ENCODE results near the gene PCDHGA2.
"Not testable (repeated sequence)": the region's sequence is repeated elsewhere in the genome, so short reads cannot be mapped to it uniquely, and the experiment has no call there.

PCDHGA2 gene

GRCh38 chr5:141349917-141350619, 11.5 kb downstream of the PCDHGA2 start, which contains the start of gene PCDHGB1:
PCDHGB1 (plus strand) TSS chr5:141350099; CDS start chr5:141350261, 162 bp downstream.
- peak; percentile 15 for DNase-seq (ENCODE audit: low spot score)

- no peak for DNase-seq (ENCODE audit: low spot score)
Observed at GRCh38 chr5:141351591-141351990, 13.0 kb downstream of the PCDHGA2 start.

DNA sequence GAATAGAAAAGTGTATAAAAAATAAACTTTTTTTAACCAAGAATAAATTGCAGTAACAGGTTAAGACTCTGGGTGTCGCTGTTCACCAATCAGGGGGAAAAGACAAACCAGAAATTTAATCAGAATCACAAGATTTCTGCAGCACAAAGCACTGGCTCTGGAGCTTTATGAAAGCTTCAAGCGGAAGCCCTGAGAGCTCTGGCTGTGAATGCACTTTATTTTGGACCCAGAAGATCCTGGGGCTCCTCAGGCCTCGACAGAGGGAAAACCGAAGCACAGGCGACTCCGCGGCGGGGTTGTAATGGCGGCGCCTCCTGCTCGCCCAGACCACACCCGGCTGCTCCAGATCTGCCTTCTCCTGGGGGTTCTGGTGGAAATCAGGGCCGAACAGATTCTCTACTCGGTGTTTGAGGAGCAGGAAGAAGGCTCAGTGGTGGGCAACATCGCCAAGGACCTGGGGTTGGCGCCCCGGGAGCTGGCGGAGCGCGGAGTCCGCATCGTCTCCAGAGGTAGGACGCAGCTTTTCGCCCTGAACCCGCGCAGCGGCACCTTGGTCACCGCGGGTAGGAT, 16.4 kb downstream of the PCDHGA2 start, which contains the start of gene PCDHGA4:
Gene PCDHGA4 (plus strand): TSS at position 122 of the 570 bp plus-strand sequence. CDS start 87 bp downstream, at position 209.
- DNase-seq (ENCODE audit: low spot score) = no peak

DNA sequence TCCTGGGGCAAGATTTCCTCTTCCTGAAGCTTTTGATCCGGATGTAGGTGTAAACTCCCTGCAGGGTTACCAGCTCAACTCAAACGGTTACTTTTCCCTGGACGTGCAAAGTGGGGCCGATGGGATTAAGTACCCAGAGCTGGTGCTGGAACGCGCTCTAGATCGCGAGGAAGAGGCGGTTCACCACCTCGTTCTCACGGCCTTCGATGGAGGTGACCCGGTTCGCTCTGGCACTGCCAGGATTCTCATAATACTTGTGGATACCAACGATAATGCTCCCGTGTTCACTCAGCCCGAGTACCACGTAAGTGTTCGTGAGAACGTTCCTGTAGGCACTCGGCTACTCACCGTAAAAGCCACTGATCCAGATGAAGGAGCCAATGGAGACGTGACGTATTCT, 17.1 kb downstream of the PCDHGA2 start:
- DNase-seq (ENCODE audit: low spot score) = no peak

DNA sequence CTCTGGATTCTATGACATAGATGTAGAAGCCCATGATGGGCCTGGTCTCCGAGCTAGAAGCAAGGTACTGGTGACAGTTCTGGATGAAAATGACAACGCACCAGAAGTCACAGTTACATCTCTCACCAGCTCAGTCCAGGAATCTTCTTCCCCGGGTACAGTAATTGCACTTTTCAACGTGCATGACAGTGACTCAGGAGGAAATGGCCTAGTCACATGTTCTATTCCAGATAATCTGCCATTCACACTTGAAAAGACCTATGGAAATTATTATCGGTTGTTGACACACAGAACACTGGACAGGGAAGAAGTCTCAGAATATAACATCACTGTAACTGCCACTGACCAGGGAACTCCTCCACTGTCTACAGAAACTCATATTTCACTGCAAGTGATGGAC, 17.6 kb downstream of the PCDHGA2 start:
- no peak for DNase-seq (ENCODE audit: low spot score)

GRCh38 chr5:141356950-141357349, 18.4 kb downstream of the PCDHGA2 start:
- DNase-seq (ENCODE audit: low spot score) = no peak

- peak; percentile 30 for DNase-seq (ENCODE audit: low spot score)
Observed at GRCh38 chr5:141359790-141360426, 21.3 kb downstream of the PCDHGA2 start, which contains the start of gene PCDHGB2. PCDHGB2 (plus strand) TSS chr5:141359994; CDS start chr5:141360136, 142 bp downstream.

- no peak for DNase-seq (ENCODE audit: low spot score)
Observed at GRCh38 chr5:141360685-141361084, 22.1 kb downstream of the PCDHGA2 start.

DNA sequence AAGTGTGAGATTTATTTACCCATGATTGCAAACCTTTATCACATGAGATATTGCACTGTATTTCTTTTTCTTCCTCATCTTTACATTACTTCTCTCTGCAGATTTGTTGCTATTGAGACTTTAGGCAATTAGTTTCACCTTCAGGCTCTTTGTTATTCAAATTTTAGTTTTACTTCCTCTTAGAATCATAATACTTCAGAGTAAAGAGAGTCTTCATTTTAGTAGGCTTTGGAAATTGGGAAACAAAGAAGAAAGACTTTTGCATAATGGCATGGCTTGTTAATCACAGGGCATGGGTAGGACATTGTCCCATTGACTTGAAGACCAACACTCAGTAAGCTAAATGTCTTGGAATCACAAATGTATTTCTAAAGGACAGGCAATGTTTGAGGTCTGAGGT, 24.2 kb downstream of the PCDHGA2 start:
- DNase-seq (ENCODE audit: low spot score) = no peak

- DNase-seq (ENCODE audit: low spot score) = no peak
Observed at GRCh38 chr5:141363952-141364660, 25.5 kb downstream of the PCDHGA2 start, which contains the start of gene PCDHGA5. PCDHGA5 (plus strand) TSS chr5:141364162; CDS start chr5:141364331, 169 bp downstream.

- DNase-seq (ENCODE audit: low spot score) = no peak
Observed at GRCh38 chr5:141366016-141366896, 27.7 kb downstream of the PCDHGA2 start.

GRCh38 chr5:141369994-141370848, 31.7 kb downstream of the PCDHGA2 start, which contains the start of gene PCDHGB3:
PCDHGB3 (plus strand) TSS chr5:141370242; CDS start chr5:141370395, 153 bp downstream.
- DNase-seq (ENCODE audit: low spot score) = no peak

GRCh38 chr5:141371572-141372475, 33.3 kb downstream of the PCDHGA2 start:
- no peak for DNase-seq (ENCODE audit: low spot score)

- no peak for DNase-seq (ENCODE audit: low spot score)
Observed at GRCh38 chr5:141373673-141374317, 35.2 kb downstream of the PCDHGA2 start, which contains the start of gene PCDHGA6. PCDHGA6 (plus strand) TSS chr5:141373891; CDS start chr5:141374084, 193 bp downstream.

DNA sequence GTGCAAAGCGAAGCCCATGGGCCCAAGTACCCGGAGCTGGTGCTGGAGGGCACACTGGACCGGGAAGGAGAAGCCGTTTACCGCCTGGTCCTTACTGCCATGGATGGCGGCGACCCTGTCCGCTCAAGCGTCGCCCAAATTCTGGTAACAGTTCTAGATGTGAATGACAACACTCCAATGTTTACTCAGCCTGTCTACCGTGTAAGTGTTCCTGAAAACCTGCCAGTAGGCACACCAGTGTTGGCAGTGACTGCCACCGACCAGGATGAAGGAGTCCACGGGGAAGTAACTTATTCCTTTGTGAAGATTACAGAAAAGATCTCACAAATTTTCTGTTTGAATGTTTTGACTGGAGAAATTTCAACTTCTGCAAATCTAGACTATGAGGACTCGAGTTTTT, 36.1 kb downstream of the PCDHGA2 start:
- no peak for DNase-seq (ENCODE audit: low spot score)

DNA sequence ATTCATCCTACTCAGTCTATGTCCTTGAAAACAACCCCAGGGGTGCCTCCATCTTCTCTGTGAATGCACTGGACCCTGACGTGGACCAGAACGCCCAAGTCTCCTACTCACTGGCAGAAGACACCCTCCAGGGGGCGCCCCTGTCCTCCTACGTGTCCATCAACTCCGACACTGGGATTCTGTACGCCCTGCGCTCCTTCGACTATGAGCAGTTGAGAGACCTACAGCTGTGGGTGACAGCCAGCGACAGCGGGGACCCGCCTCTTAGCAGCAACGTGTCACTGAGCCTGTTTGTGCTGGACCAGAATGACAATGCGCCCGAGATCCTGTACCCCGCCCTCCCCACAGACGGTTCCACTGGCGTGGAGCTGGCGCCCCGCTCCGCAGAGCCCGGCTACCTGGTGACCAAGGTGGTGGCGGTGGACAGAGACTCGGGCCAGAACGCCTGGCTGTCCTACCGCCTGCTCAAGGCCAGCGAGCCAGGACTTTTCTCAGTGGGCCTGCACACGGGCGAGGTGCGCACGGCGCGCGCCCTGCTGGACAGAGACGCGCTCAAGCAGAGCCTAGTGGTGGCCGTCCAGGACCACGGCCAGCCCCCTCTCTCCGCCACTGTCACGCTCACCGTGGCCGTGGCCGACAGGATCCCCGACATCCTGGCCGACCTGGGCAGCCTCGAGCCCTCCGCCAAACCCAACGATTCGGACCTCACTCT, 37.0 kb downstream of the PCDHGA2 start:
- DNase-seq (ENCODE audit: low spot score) = not testable (repeated sequence)

- DNase-seq (ENCODE audit: low spot score) = no peak
Observed at GRCh38 chr5:141382469-141383294, 44.1 kb downstream of the PCDHGA2 start, which contains the start of gene PCDHGA7. PCDHGA7 (plus strand) TSS chr5:141382742; CDS start chr5:141382900, 158 bp downstream.

Measured in pons (tissue), 1 donor.